MG63 (cell line): ENCODE measurements around the gene PTRH2. TPM values are rescaled to one million over a fixed set of nuclear protein-coding genes. Genes with fewer than 3 reads are reported as not detected.

Experiments
- DNase-seq: peaks from one replicate; pipeline ENCODE4 v3.0.0-alpha.2; 2020
- H3K27me3 ChIP-seq: fragments of 250-450 bp; sonication (Bioruptor Pico); 2 replicates; pipeline ENCODE4 v1.5.1; 2020; ENCODE audit warnings: mild to moderate bottlenecking, moderate library complexity
- H3K36me3 ChIP-seq: fragments of 250-450 bp; sonication (Bioruptor Pico); 2 replicates; pipeline ENCODE4 v1.5.1; 2020; ENCODE audit warnings: mild to moderate bottlenecking, moderate library complexity
- H3K4me3 ChIP-seq: fragments of 250-450 bp; sonication (Bioruptor Pico); 2 replicates; pipeline ENCODE4 v1.5.1; 2020; ENCODE audit warnings: mild to moderate bottlenecking, moderate library complexity
- H3K9me3 ChIP-seq: fragments of 250-450 bp; sonication (Bioruptor Pico); 2 replicates; pipeline ENCODE4 v1.5.1; 2020; ENCODE audit warnings: mild to moderate bottlenecking, moderate library complexity
- total RNA-seq: library from RNA; depleted of rRNA; stranded (reverse); fragments of >200 nt; shearing (Covaris generic); gene quantifications from 2 replicates; pipeline ENCODE4 v1.2.3, GENCODE V29; 2014; ENCODE audit warnings: low replicate concordance

The PTRH2 gene
- total RNA-seq, 1 experiment from 2014 or later: 40.6 TPM

- Histone ChIP-seq H3K4me3 (no peak overlapping the region), H3K27me3 (no peaks in the 10 kb centered on the region), H3K36me3 (peaks cover 4% of the 10 kb centered on the region), H3K9me3 (no peaks in the 10 kb centered on the region)
- no peak for DNase-seq
These were observed 20.7 kb upstream of the PTRH2 start for GRCh38 chr17:59727817-59728533.

GRCh38 chr17:59725691-59726090 is 18.5 kb upstream of the PTRH2 start:
- Histone ChIP-seq H3K27me3 (no peaks in the 10 kb centered on the region), H3K4me3 (no peak overlapping the region), H3K36me3 (peaks cover 5% of the 10 kb centered on the region), H3K9me3 (no peaks in the 10 kb centered on the region)
- DNase-seq: no peak

- no peak overlapping the region for H3K4me3 ChIP-seq
These were observed 16.4 kb upstream of the PTRH2 start for GRCh38 chr17:59723607-59724006.

GRCh38 chr17:59723041-59723440 is 15.8 kb upstream of the PTRH2 start:
- no peak for DNase-seq
- Histone ChIP-seq H3K9me3 (no peaks in the 10 kb centered on the region), H3K4me3 (no peak overlapping the region), H3K27me3 (no peaks in the 10 kb centered on the region), H3K36me3 (peaks cover 5% of the 10 kb centered on the region)

More at GRCh38 chr17:59723607-59724006, 16.4 kb upstream of the PTRH2 start:
- Histone ChIP-seq H3K36me3 (peaks cover 5% of the 10 kb centered on the region), H3K27me3 (no peaks in the 10 kb centered on the region), H3K9me3 (no peaks in the 10 kb centered on the region)
- no peak for DNase-seq

GRCh38 chr17:59722623-59723022 is 15.4 kb upstream of the PTRH2 start:
- H3K27me3 ChIP-seq: no peaks in the 10 kb centered on the region
- peaks cover 5% of the 10 kb centered on the region for H3K36me3 ChIP-seq
- no peak for DNase-seq
- H3K9me3 ChIP-seq: no peaks in the 10 kb centered on the region
- no peak overlapping the region for H3K4me3 ChIP-seq

GRCh38 chr17:59719526-59719925 is 12.3 kb upstream of the PTRH2 start:
- H3K27me3 ChIP-seq: no peaks in the 10 kb centered on the region
- no peaks in the 10 kb centered on the region for H3K9me3 ChIP-seq
- H3K36me3 ChIP-seq: peaks cover 5% of the 10 kb centered on the region
- DNase-seq: no peak
- H3K4me3 ChIP-seq: no peak overlapping the region

- Histone ChIP-seq H3K4me3 (no peak overlapping the region), H3K36me3 (peaks cover under 1% of the 10 kb centered on the region), H3K9me3 (no peaks in the 10 kb centered on the region), H3K27me3 (no peaks in the 10 kb centered on the region)
- DNase-seq: no peak
These were observed 9.2 kb upstream of the PTRH2 start for GRCh38 chr17:59716427-59716826.

- H3K4me3 ChIP-seq: no peak overlapping the region
- peaks cover 3% of the 10 kb centered on the region for H3K36me3 ChIP-seq
- DNase-seq: no peak
- no peaks in the 10 kb centered on the region for H3K9me3 ChIP-seq
- no peaks in the 10 kb centered on the region for H3K27me3 ChIP-seq
These were observed 7.0 kb upstream of the PTRH2 start for GRCh38 chr17:59714255-59714654.

GRCh38 chr17:59712862-59713261 is 5.6 kb upstream of the PTRH2 start:
- DNase-seq: no peak
- Histone ChIP-seq H3K27me3 (no peaks in the 10 kb centered on the region), H3K4me3 (no peak overlapping the region), H3K9me3 (no peaks in the 10 kb centered on the region), H3K36me3 (peaks cover 3% of the 10 kb centered on the region)

- H3K4me3 ChIP-seq: no peak overlapping the region
- peaks cover 5% of the 10 kb centered on the region for H3K36me3 ChIP-seq
- H3K27me3 ChIP-seq: no peaks in the 10 kb centered on the region
- no peak for DNase-seq
- H3K9me3 ChIP-seq: no peaks in the 10 kb centered on the region
These were observed 4.7 kb upstream of the PTRH2 start for GRCh38 chr17:59711936-59712335.

GRCh38 chr17:59707971-59708430 is 771 bp upstream of the PTRH2 start:
- H3K27me3 ChIP-seq: no peaks in the 10 kb centered on the region
- H3K9me3 ChIP-seq: no peaks in the 10 kb centered on the region
- H3K36me3 ChIP-seq: peaks cover 35% of the 10 kb centered on the region
- no peak for DNase-seq
- H3K4me3 ChIP-seq: peak overlapping the region; percentile 95

- Histone ChIP-seq H3K9me3 (no peaks in the 10 kb centered on the region), H3K36me3 (peaks cover 85% of the 10 kb centered on the region), H3K4me3 (no peak overlapping the region), H3K27me3 (no peaks in the 10 kb centered on the region)
- no peak for DNase-seq
These were observed 4.9 kb downstream of the PTRH2 start for GRCh38 chr17:59702304-59702703.

GRCh38 chr17:59699786-59700185 is 7.4 kb downstream of the PTRH2 start:
- DNase-seq: no peak
- H3K4me3 ChIP-seq: no peak overlapping the region
- H3K27me3 ChIP-seq: no peaks in the 10 kb centered on the region
- no peaks in the 10 kb centered on the region for H3K9me3 ChIP-seq
- peaks cover 93% of the 10 kb centered on the region for H3K36me3 ChIP-seq

GRCh38 chr17:59699218-59699617 is 8.0 kb downstream of the PTRH2 start:
- no peak for DNase-seq
- Histone ChIP-seq H3K9me3 (no peaks in the 10 kb centered on the region), H3K36me3 (peaks cover 93% of the 10 kb centered on the region), H3K4me3 (no peak overlapping the region), H3K27me3 (no peaks in the 10 kb centered on the region)

GRCh38 chr17:59698143-59698542 is 9.1 kb downstream of the PTRH2 start:
- H3K4me3 ChIP-seq: no peak overlapping the region
- no peaks in the 10 kb centered on the region for H3K27me3 ChIP-seq
- no peaks in the 10 kb centered on the region for H3K9me3 ChIP-seq
- DNase-seq: no peak
- H3K36me3 ChIP-seq: peaks cover 94% of the 10 kb centered on the region

GRCh38 chr17:59696682-59697277 is 10.4 kb downstream of the PTRH2 start:
- Histone ChIP-seq H3K27me3 (no peaks in the 10 kb centered on the region), H3K36me3 (peaks cover 94% of the 10 kb centered on the region), H3K4me3 (no peak overlapping the region)

GRCh38 chr17:59695945-59696681 is 11.1 kb downstream of the PTRH2 start:
- no peaks in the 10 kb centered on the region for H3K9me3 ChIP-seq
- peaks cover 94% of the 10 kb centered on the region for H3K36me3 ChIP-seq
- no peak overlapping the region for H3K4me3 ChIP-seq

More at GRCh38 chr17:59696682-59697277, 10.4 kb downstream of the PTRH2 start:
- DNase-seq: no peak
- no peaks in the 10 kb centered on the region for H3K9me3 ChIP-seq

More at GRCh38 chr17:59695945-59696681, 11.1 kb downstream of the PTRH2 start:
- DNase-seq: no peak
- no peaks in the 10 kb centered on the region for H3K27me3 ChIP-seq
